Erythroblast (primary cell): ENCODE data around the gene NAPEPLD.
A peak's percentile ranks its signal among the peaks of the same experiment; 100 is the strongest.
"Not testable (repeated sequence)": the region's sequence is repeated elsewhere in the genome, so short reads cannot be mapped to it uniquely, and the experiment has no call there.

Experiments used
- DNase-seq, 2 experiments: peaks; one replicate each; lab custom pipeline; 2025; lab: John Stamatoyannopoulos, UW
- GATA1 ChIP-seq: IDR thresholded peaks from 2 replicates; pipeline ENCODE4 v1.6.1; 2011; ENCODE audit warnings: low read depth, mild to moderate bottlenecking, control low read depth, low read length, moderate library complexity
- POLR2A ChIP-seq: IDR thresholded peaks from 2 replicates; pipeline ENCODE4 v1.6.1; 2011; ENCODE audit warnings: mild to moderate bottlenecking, low read length

The NAPEPLD gene

GRCh38 chr7:103151993-103152676 is 3.2 kb upstream of the NAPEPLD start:
- peak; percentile 35 for TF ChIP-seq POLR2A
- DNase-seq = peak; percentile 83 to 87

- peak; percentile 90 to 96 for DNase-seq
- TF ChIP-seq POLR2A = no peak
- TF ChIP-seq GATA1 = peak; percentile 70
Measured at GRCh38 chr7:103150192-103150591, 1.3 kb upstream of the NAPEPLD start.

- DNase-seq = no peak
- TF ChIP-seq POLR2A = no peak
- no peak for TF ChIP-seq GATA1
Measured at GRCh38 chr7:103149808-103150180, 895 bp upstream of the NAPEPLD start.

GRCh38 chr7:103148131-103148993 is 537 bp downstream of the NAPEPLD start:
- DNase-seq = peak; percentile 40 to 52

GRCh38 chr7:103144754-103145153 is 4.1 kb downstream of the NAPEPLD start:
- DNase-seq = not testable (repeated sequence)

More at GRCh38 chr7:103148131-103148993, 537 bp downstream of the NAPEPLD start:
- TF ChIP-seq POLR2A (no peak), GATA1 (no peak)

GRCh38 chr7:103143868-103144267 is 5.0 kb downstream of the NAPEPLD start:
- TF ChIP-seq POLR2A = no peak
- no peak for TF ChIP-seq GATA1

GRCh38 chr7:103142494-103142893 is 6.4 kb downstream of the NAPEPLD start:
- DNase-seq = no peak
- no peak for TF ChIP-seq GATA1
- TF ChIP-seq POLR2A = no peak

More at GRCh38 chr7:103143868-103144267, 5.0 kb downstream of the NAPEPLD start:
- no peak for DNase-seq

GRCh38 chr7:103141753-103142404 is 7.0 kb downstream of the NAPEPLD start:
- no peak for TF ChIP-seq POLR2A
- no peak for TF ChIP-seq GATA1
- DNase-seq = no peak

GRCh38 chr7:103140685-103141084 is 8.2 kb downstream of the NAPEPLD start:
- peak in 1 of 2 experiments; percentile 26 for DNase-seq
- TF ChIP-seq GATA1 = no peak
- TF ChIP-seq POLR2A = no peak

GRCh38 chr7:103140061-103140460 is 8.8 kb downstream of the NAPEPLD start:
- DNase-seq = no peak
- TF ChIP-seq GATA1 = no peak
- no peak for TF ChIP-seq POLR2A

GRCh38 chr7:103134836-103135554 is 13.9 kb downstream of the NAPEPLD start:
- TF ChIP-seq POLR2A (no peak), GATA1 (no peak)
- no peak for DNase-seq

- DNase-seq = no peak
- TF ChIP-seq GATA1 = no peak
- no peak for TF ChIP-seq POLR2A
Measured at GRCh38 chr7:103132995-103133688, 15.8 kb downstream of the NAPEPLD start.

- TF ChIP-seq GATA1 (no peak), POLR2A (no peak)
- peak; percentile 22 to 26 for DNase-seq
Measured at GRCh38 chr7:103130901-103131624, 17.8 kb downstream of the NAPEPLD start.
